NCI-H2107 treated with DMSO at 0.1 percent for 48 hours (cell line): ENCODE data around the gene COPG1.
"Not testable (repeated sequence)": the region's sequence is repeated elsewhere in the genome, so short reads cannot be mapped to it uniquely, and the experiment has no call there.

Experiments used
- DNase-seq: peaks from one replicate; lab custom pipeline; 2025; ENCODE audit not compliant: unreplicated experiment; lab: John Stamatoyannopoulos, UW

Gene COPG1, protein sequence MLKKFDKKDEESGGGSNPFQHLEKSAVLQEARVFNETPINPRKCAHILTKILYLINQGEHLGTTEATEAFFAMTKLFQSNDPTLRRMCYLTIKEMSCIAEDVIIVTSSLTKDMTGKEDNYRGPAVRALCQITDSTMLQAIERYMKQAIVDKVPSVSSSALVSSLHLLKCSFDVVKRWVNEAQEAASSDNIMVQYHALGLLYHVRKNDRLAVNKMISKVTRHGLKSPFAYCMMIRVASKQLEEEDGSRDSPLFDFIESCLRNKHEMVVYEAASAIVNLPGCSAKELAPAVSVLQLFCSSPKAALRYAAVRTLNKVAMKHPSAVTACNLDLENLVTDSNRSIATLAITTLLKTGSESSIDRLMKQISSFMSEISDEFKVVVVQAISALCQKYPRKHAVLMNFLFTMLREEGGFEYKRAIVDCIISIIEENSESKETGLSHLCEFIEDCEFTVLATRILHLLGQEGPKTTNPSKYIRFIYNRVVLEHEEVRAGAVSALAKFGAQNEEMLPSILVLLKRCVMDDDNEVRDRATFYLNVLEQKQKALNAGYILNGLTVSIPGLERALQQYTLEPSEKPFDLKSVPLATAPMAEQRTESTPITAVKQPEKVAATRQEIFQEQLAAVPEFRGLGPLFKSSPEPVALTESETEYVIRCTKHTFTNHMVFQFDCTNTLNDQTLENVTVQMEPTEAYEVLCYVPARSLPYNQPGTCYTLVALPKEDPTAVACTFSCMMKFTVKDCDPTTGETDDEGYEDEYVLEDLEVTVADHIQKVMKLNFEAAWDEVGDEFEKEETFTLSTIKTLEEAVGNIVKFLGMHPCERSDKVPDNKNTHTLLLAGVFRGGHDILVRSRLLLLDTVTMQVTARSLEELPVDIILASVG

DNA sequence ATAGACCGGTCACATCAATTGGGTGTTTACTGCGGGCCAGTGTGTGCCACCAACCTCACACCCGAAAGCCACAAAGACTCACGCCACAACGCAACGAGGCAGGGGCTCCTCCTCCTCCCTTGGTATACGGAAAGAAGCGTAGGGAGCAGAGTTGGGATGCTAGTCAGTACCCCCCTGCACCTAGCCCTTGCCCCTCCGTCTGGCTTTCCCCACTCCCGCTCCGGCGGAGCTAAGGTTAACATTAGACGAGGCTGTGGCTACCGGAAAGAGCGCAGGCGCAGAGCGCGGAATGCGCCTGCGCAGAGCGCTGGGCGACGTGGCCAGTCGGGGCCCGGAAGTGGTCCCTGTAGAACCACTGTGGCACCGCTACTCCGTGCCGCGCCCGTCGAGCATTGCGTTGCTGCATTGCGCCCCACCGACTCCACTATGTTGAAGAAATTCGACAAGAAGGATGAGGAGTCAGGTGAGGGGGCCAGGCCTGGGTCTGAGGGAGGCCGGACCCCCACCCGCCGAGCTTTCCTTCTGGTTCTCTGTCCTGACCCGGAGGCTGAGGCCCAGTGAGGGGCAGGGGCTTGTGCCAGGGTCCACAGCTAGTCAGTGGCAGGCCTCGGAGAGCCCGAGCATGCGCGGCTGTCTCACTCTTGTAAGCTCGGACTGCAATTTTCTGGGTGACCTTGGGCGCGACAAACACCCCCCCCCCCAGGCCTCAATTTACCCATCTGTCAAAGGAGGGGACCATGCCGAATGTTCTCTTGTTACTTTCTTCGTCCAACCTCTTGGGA is at the start of gene COPG1:
COPG1 (plus strand) TSS at position 323 of the 782 bp plus-strand sequence; CDS start at position 427, 104 bp downstream.
- peak; percentile 89 for DNase-seq

DNA sequence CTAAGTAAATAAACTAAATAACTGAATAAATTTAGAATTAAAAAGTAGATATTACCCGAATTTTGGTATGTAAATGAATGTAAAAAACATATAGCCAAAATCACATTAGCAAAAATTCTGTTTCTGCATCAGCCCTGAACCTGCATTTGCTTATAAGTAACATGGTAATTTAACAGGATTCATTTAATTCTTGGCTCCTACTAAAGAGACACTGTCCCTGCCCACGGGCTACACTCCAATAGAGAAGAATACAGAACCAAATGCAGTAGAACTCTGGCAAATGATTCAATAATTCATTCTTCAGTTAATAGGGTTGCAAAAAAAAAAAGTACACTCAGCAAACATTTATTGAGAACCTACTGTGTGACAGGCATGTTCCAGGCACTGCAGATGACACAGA is 44.9 kb upstream of the COPG1 start:
- DNase-seq = no peak

DNA sequence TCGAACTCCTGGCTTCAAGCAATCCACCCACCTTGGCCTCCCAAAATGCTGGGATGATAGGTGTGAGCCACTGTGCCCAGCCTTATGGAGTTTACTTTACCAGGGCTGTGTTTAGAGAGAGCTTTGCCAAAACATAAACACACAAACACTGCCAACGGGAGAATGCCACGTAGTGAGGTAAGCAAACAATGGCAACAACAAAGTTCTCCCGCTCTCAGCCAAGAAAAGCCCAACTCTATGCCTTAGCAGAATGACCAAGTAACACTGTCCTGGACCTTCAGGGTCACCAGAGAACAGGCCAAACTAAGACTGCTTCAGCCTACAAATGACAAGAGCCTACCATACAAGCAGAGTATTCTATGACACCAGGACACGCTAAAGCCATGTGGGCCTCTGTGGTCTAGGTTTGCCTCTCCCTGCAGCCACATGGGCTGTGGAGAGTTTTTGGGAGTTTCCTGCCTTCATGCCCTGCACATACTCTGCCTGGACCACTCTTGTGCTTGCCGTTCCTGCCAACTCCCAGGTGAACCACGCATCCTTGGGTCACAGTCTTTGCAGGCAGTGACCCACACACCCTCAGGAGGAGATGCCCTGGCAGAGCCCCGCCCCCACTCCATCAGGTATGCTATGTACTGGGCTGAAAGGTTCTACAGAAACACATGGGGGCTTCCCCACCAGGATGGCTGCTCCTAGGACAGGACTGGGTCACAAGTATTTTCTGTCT is 44.1 kb upstream of the COPG1 start:
- no peak for DNase-seq

DNA sequence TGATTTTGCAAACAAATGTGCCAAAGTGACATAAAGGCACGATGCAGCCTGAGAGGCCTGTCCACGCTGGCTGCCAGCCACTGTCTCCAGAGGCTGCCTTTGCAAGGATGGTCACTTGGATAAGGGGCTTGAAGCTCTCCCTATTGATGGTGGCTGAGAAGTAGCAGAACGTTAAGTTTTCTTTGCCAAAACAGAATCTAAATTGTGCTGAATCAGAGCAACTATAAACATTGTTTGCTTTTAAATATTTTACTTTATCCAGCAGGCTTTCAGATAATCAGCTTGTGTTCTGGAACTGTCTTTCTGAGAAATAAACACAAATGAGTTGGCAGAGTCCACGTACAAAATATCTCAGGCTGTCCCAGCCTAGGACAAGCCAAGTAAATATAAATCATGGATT is 41.9 kb upstream of the COPG1 start:
- DNase-seq = no peak

DNA sequence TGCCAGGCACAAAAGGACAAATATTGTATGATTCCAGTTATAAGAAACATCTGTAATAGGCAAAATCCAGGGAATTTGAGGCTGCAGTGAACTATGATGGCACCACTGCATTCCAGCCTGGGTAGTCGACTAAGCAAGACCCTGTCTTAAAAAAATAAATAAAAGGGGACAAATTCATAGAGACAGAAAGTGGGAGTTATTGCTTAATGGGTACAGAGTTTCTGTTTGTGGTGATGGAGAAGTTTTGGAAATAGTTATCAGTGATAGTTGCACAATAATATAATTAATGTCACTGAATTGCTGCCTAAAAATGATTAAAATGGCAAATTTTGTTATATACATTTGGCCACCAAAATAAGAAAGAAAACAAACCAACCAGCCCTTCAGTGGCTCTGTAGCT is 38.1 kb upstream of the COPG1 start:
- DNase-seq = no peak

DNA sequence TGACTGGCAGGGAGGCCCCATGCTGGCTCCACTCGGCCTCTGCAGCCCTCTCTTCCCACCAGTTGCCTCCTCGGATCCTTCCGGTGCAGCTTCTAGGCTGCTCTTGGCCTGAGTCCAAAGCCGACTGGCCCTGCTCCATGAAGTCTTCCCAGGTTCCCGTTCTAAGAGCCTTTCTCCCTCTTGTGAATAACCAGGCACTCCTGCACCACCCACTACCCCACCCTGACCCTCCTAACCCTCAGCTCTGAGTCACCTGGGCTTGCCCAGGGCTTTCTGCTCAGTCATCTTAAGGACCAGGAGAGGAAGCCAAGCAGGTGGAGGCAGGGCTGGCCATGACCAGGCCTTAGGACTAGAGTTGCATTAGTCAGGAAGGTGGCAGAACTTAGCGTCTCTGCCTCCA is 37.6 kb upstream of the COPG1 start:
- DNase-seq = peak; percentile 20

DNA sequence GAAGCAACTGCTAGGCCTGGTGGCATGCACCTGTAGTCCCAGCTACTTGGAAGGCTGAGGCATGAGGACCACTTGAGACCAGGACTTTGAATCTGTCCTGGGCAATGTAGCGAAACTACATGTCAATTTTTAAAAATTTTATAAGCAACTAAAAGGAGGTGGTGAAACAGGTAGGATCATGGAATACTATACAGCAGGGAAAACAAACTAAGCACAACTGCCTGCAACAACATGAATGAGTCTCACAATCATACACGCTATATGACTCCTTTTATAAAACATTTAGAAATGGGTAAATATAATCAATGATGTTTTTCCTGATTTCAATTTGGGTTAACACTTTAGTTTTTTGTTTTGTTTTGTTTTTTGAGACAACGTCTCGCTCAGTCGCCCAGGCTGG is 36.2 kb upstream of the COPG1 start:
- DNase-seq = no peak

DNA sequence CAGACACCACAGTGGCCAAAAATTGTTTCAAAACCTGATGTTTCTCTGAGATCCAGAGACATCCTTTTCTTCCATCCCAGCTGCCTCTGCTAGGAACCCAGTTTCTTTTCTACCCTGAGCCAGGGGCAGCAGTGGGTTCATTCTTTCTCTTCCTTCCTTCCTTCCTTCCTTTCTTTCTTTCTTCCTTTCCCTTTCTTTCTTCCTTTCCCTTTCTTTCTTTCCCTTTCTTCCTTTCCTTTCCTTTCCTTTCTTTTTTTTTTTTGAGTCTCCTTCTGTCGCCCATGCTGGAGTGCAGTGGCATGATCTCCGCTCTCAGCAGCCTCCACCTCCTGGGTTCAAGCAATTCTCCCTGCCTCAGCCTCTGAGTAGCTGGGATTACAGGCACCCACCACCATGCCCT is 30.7 kb upstream of the COPG1 start:
- DNase-seq = no peak

DNA sequence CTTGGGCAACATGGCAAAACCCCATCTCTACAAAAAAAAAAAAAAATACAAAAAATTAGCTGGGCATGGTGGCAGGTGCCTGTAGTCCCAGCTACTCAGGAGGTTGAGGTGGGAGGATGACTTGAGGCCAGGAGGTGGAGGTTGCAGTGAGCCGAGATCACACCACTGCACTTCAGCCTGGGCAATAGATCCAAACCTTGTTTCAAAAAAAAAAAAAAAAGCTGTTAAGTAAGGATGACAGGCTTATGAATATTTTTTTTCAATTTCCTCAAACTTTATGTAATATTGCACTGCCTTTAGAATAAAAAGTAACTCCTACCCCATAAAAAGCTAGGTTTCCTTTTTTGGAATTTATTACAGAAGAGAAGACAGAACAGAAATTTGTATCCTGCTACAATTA is 25.0 kb upstream of the COPG1 start:
- DNase-seq = not testable (repeated sequence)

DNA sequence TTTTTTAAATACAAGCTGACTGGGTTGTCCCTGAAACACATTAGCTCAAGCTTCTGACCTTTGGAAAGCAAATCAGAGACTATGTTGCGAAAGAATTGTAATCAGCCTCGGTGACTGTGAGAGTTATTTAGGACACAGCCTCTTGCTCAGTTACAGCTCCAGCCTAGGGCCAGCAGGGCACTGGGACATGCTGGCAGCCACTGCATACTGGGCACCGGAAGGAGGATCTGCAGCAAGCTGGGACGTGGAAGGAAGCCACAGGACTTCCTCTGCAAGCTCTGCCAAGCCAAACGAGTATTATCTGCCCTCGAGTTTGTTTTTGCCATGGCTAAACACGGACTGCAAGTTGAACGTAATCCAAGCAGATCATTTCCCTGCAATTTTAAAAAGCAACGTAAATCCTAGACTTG is 24.4 kb upstream of the COPG1 start:
- DNase-seq = no peak

DNA sequence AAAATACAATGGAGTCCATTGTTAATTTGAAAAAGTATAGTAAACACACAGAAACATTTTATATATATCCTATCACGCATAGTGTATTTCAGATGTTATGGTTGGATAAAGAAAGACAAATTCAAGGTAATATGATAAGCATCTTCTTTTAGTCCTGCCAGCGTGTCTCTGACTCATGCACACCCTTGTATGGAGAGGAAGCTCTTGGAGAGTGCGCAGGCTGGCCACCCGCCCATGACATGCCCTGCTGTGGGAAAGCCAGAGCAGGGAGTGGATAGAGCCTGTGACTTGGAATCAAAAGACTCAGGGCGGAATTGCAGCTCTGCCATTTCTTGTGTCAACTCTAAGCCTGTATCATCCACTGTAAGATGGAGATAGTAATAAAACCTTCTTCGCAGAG is 23.0 kb upstream of the COPG1 start:
- DNase-seq = peak; percentile 34

DNA sequence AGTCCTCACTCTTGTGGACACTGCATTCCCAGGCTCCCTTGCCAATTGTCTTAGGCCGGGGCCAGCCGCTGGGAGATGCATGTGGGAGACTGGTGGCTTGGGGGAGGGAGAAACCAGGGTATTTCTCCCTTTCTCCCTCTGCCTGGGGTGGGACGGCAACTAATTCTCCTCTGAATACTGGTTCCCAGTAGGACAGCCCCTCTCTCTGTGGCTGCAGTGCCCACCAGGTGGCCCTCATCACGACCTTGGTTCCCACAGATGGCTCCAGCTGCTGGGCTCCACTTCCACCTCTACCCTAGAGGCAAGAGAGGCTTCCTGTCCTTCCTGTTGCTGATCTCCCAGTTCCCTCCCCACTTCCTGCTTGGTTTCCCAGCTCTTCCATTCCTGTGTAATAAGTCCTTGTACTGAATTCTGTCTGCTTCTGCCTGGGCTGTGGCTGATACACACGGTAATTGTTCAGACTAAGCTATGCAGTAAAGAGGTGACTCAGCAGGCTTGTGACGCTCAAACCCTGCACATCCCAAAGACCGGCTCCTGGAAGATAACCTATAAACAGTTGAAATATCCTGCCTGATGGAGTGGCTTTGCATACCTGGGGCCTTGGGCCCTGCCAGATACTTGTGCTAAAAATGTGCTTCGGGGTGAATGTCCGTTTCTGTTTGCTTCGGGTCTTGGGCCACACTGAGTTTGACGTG is 20.4 kb upstream of the COPG1 start:
- DNase-seq = no peak

DNA sequence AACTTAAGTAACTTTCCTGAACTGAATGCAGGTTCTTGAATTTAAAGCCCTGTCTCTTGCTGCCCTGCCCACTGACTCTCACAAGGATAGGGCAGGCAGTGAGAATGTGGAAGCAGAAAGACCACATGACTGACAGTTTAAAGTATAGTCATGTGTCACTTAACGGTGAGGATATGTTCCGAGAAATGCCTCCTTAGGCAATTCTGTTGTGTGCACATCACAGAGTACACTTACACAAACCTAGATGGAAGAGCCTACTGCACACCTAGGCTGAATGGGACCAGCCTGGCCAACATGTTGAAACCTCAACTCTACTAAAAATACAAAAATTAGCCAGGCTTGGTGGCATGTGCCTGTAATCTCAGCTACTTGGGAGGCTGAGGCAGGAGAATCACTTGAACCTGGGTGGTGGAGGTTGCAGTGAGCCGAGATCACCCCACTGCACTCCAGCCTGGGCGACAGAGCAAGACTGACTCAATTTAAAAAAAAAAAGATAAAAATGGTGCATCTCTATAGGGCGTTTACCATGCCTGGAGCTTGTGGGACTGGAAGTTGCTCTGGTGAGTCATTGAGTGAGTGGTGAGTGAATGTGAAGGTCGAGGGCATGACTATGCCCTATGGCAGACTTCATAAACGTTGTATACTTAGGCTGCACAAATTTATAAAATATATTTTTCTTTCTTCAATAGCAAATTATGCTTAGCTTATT is 18.9 kb upstream of the COPG1 start:
- no peak for DNase-seq

DNA sequence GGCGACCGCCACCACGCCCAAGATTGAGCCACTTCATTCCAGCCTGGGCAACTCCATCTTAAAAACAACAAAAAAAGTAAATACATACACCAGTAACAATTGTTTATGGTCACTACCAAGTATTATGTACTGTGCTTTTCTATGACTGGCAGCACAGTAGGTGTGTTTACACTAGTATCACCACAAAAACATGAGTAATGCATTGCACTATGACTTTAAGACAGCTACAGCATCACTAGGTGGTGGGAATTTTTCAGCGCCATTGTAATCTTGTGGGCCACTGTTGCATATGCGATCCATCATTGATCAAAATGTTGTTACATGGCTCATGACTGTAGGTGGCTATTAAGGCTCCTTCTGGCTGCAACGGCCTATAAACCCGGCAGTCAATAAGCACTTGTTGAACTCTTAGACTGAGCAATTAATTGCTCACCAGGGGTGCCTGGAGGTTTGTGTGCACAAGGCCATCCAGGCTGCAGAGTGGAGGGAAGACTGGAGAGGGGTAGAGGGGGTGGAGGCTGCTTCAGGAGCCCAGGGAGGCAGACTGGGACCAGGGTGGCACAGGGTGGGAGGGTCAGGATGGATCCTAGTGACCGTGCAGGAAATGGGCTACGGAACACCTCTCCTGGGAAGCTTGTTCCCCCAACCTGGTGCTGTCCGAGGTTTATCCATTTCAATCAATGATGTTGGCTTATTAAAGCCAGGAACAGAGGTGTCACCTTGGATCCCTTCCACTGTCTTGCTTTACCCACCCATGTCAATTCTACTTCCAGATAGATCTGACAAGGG is 17.9 kb upstream of the COPG1 start:
- DNase-seq = no peak

DNA sequence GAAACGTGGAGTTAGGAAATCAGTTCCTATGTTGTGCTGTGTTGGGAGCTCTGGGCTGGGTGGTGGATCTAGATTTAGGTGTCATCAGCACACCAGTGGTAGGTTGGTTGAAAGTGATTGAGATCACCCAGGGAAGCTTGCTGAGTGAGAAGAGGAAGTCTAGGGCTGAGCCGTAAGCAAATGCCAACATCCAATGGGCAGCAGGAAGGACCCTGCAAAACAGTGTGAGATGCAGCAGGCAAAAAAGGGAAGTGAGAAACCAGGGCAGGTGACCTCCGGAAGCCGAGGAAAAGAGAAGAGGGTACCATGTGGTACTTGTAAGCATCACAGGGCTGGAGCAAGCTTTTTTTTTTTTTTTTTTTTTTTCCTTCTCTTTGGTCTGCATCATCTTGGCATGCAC is 15.9 kb upstream of the COPG1 start:
- DNase-seq = no peak

DNA sequence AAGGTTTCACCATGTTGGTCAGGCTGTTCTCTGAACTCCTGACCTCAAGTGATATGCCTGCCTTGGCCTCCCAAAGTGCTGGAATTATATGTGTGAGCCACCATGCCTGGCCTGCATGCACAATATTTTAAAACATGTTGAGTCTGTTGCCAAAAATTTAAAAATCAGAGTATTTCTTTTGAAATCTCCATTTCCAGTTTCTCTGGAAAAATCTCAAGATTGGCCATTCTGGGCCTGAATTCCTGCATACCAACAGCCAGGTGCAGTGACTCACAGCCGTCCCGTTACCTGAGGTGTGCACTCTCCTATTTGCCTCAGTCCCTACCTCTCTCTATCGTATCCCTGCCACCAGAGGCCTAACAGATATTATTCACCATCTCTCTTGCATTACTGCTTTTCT is 15.0 kb upstream of the COPG1 start:
- no peak for DNase-seq

DNA sequence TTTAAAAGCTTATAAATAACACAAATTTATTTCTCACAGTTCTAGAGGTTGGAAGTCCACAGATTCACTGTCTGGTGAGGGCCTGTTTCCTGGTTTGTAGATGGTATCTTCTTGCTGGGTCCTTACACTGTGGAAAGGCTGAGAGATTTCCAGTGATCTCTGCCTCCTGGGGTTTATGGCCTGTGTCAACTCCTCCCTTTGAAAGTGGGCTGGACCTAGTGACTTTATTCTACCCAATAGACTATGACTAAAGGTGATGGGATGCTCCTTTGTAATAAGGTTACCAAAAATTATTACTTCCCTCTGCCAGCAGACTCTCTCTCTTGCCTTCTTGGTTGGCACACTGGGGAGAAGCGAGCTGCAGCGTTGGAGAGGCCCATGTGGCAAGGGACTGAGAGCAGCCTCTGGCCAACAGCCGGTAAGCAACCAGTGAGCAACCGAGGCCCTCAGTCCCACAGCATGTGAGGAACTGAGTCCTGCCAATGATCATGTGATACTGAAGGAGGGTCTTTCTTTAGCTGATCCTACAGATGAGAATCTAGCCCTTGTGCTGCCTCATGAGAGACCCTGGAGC is 14.0 kb upstream of the COPG1 start:
- no peak for DNase-seq

DNA sequence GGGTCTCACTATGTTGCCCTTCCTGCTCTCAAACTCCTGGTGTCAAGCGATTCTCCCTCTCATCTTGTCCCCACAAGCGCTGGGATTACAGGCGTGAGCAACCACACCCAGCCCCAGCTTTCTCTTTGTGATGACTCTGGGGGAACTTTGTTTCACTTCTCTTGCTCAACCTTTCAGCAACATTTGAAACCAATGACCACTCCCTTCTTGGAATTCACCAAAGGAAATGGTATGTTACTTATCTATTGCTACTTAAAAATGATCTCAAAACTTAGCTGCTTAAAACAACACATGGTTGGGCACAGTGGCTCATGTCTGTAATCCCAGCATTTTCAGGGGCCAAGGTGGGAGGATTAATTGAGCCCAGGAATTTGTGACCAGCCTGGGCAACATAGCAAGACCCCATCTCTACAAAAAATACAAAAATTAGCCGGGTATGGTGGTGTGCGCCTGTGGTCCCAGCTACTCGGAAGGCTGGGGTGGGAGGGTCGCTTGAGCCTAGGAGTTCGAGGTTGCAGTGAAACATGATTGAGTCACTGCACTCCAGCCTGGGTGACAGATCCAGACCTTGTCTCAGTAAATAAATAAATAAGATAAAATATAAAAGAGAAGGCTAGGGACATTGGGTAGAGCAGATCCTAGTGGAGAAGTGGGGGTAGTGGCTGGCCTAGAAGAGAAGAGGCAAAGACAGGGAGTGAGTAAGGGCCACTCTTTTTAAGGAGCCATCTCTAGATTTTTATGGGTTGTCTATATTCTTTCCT is 10.3 kb upstream of the COPG1 start:
- DNase-seq = no peak
